ENCODE results near the gene BSCL2. TPM values are rescaled to one million over a fixed set of nuclear protein-coding genes. Genes with fewer than 3 reads are reported as not detected.

The BSCL2 gene
- total and polyA plus RNA-seq, 2 of the 13 experiments (the other 11 are each of a cell fraction or from before 2014, with no cell fraction given): 19.5 to 21.1 TPM

GRCh38 chr11:62728171-62728988, 21.2 kb upstream of the BSCL2 start, which contains the start of gene TTC9C (continued):
- no peak for TF ChIP-seq ZNF180 (CRISPR knock-in tag; IDR thresholded peaks at IDR 0.05; ENCODE audit: borderline replicate concordance, low read depth)
- no peak for TF ChIP-seq MLXIP (CRISPR knock-in tag; IDR thresholded peaks at IDR 0.05; ENCODE audit: borderline replicate concordance)
- peak; percentile 8; the same call in 1 of the 2 replicates for TF ChIP-seq ZNF350 (CRISPR knock-in tag; IDR thresholded peaks at IDR 0.05; ENCODE audit: borderline replicate concordance, low read depth)
- TF ChIP-seq CBX1 (IDR thresholded peaks at IDR 0.05; ENCODE audit: low read depth): no peak
- TF ChIP-seq ZNF17 (CRISPR knock-in tag; IDR thresholded peaks at IDR 0.05): no peak
- peak; percentile 14; the same call in 1 of the 3 replicates for TF ChIP-seq MXI1 (IDR thresholded peaks at IDR 0.05; ENCODE audit: borderline replicate concordance, low read depth, low read length)
- no peak for TF ChIP-seq ZNF660 (CRISPR knock-in tag; IDR thresholded peaks at IDR 0.05; ENCODE audit: borderline replicate concordance, low read depth)
- peak; percentile 82 for TF ChIP-seq HBP1 (CRISPR knock-in tag; IDR thresholded peaks at IDR 0.05; ENCODE audit: low read depth)
- no peak for TF ChIP-seq JUNB (CRISPR knock-in tag; IDR thresholded peaks at IDR 0.05; ENCODE audit: borderline replicate concordance)
- TF ChIP-seq PRDM15 (CRISPR knock-in tag; IDR thresholded peaks at IDR 0.05): no peak
- no peak for TF ChIP-seq PITX1 (CRISPR knock-in tag; IDR thresholded peaks at IDR 0.05)
- TF ChIP-seq STAT6 (CRISPR knock-in tag; IDR thresholded peaks at IDR 0.05; ENCODE audit: borderline replicate concordance): no peak
- TF ChIP-seq ZNF737 (CRISPR knock-in tag; IDR thresholded peaks at IDR 0.05; ENCODE audit: borderline replicate concordance): no peak
- TF ChIP-seq, protein P1, sequence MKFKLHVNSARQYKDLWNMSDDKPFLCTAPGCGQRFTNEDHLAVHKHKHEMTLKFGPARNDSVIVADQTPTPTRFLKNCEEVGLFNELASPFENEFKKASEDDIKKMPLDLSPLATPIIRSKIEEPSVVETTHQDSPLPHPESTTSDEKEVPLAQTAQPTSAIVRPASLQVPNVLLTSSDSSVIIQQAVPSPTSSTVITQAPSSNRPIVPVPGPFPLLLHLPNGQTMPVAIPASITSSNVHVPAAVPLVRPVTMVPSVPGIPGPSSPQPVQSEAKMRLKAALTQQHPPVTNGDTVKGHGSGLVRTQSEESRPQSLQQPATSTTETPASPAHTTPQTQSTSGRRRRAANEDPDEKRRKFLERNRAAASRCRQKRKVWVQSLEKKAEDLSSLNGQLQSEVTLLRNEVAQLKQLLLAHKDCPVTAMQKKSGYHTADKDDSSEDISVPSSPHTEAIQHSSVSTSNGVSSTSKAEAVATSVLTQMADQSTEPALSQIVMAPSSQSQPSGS (CRISPR knock-in tag; IDR thresholded peaks at IDR 0.05): no peak
- 0 out of 2 replicates have a peak, but pooled peaks have one; percentile 20 for TF ChIP-seq DNMT3B (CRISPR knock-in tag; conservative IDR thresholded peaks at IDR 0.05)
- no peak for TF ChIP-seq RAD51 (IDR thresholded peaks at IDR 0.05; ENCODE audit: borderline replicate concordance)

Measured in HepG2 (cell line).